SK-MEL-5 (cell line): ENCODE results near the gene KIFC1. TPM values are rescaled to one million over a fixed set of nuclear protein-coding genes. Genes with fewer than 3 reads are reported as not detected.

Experiments
- DNase-seq: peaks from one replicate; pipeline ENCODE4 v3.0.0-alpha.2; 2016; ENCODE audit warnings: low read depth, low spot score
- in situ Hi-C: cut with HindIII; loops from 2 replicates; pipeline ENCODE4 v1.10.0; 2016; ENCODE audit warnings: low sequenced_read_pairs, high pct_unique_total_duplicates, low pct_unique_long_range_greater_than_20kb
- total RNA-seq: library from RNA; depleted of rRNA; stranded (reverse); fragments of >200 nt; shearing (Covaris generic); gene quantifications from 2 replicates; pipeline ENCODE4 v1.2.3, GENCODE V29; 2014

KIFC1 gene
- total RNA-seq, 1 experiment from 2014 or later, result 23.9 TPM

DNA sequence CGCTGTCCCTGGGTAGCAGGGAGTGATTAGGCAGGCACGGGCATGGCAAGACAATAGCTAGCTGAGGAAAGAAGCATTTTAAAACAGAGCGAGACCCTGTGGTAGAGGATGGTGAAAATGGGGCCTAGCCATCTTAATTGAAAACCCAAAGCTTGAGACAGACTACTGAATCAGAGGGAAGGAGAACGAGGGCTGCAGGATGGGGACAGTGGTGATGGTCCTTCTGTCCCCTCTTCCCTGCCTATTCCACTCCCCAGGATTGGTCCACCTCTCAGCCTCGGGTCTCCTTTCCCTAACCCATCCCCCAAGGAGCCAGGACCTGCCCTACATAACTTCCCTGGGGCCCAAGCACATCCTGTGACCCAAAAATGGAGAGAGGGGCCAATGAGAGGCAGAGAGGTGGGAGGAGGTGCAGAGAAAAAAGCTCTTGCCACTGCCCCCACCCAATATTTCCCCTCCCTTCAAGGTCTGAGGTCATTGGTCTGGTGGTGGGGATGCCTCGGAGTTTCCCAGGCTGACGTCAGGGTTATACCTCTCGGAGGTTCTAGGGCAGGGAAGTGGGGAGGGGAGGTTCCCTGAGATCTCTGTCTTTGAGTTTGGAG lies 27.2 kb downstream of the KIFC1 start:
- no peak for DNase-seq
- in situ Hi-C loops, result no loop called here

DNA sequence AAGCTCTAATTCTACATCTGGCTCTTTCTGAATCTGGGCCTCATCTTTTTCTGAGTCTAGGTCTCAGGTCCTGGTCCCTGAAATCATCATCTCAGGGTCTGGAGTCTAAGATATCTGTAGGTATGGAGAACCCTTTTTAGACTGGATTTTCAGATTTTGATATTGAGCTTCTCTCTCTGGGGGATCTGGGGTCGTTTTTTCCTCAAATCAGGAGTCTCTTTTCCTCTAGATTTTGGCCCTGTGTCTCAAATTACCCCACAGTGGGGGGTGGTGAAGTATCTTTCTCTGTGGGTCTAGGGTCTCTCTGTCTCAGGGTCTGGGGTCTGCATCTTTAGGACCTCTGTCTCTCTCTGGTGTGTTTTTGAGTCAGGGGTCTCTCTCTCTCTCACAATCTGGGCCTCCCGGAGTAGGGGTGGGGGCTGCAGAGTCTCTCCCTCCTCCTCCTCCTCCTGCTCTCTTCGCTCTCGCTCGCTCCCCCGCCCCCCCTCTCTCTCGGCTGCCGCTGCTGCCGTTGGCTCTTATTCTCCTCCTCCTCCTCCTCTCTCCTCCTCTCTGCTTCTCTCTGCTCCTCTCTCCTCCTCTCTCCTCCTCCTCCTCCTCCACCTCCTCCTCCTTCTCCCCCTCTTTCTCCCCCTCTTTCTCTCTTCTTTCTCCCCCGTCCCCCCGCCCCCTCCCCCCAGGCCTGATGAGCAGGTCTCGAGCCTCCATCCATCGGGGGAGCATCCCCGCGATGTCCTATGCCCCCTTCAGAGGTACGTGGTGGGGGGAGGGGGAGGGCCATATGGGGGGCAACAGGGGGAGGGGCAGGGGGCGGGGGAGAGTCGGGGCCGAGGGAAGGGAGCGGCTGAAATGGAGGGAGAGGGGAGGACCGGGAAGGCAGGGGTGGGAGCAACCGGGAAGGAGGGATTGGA lies 28.2 kb downstream of the KIFC1 start, which contains the start of gene SYNGAP1:
Gene SYNGAP1 (plus strand): TSS at position 486 of the 911 bp plus-strand sequence. CDS start 200 bp downstream, at position 686.
- in situ Hi-C loops, result no loop called here
- no peak for DNase-seq

DNA sequence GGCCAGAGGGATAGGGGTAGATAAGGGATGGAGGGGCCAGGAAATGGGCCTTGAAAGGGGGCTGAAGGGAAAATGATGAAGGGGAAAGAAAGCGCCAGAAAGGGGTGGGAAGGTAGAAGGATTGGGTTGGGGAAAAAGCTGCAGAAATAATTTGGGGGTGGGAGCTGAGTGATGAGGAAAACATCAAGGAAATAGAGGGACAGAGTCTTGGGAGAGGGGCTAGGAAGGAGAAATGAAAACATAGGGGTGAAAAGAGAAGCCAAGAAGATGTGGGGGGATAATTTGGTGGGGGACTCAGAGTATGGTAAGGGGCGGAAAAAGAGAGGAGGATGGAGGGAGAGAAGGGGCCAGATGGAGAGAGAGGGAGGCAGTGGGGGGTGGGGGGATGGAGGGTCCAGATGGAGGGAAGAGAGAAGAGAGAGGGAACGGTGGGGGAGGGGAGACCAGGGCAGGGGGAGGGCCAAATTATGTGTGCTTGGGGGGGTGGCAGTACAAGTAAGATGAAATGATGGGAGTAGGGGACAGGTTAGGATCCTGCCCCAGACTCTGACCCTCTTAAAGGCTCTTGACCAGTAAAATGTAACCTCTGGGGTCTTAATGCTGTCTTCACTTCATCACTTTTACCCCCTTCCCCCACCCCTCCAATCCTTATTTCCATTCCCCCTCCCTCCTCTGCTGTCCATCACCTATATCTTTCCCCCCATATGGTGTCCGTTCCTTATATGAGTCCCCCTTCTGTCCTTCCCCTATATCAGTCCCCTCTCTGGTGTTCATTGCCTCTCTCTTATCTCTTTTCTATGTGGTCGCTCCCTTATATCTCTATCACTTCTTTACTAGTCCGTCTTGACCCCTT lies 29.1 kb downstream of the KIFC1 start:
- in situ Hi-C loops, result no loop called here

DNA sequence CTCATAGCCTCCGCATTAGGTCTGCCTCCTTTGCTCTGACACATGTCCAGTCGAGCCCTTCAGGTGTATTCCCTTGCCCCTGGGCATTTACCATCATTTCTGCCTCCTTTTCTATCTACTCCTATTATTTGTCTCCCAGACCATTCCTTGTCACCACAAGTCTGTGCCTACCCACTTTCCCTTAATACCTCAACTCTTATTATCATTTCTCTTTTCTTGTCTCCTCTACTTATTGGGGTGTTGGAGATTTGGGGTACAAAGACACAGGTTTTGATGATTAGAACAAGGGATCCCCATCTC lies 29.7 kb downstream of the KIFC1 start:
- in situ Hi-C loops, result no loop called here
- no peak for DNase-seq

More for the DNA sequence above, 29.1 kb downstream of the KIFC1 start:
- no peak for DNase-seq

DNA sequence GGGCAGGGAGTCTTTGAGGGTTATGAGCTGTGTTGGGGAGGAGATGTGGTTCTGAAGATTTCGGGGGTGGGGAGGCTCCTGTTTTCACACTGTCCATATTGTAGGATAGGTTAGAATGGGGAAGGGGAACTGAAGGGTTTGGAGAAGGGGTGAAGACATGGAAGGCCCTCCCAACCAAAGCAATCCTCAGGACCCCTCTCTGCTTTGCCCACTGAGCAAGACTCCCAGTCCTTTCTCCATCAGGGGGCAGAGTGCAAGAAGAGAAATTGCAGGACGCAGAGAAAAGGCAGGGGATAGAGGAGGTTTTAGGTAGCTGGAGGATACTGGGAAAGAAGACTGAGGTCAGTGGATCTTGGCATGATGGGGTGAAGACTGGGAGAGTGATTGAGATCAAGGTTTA lies 32.2 kb downstream of the KIFC1 start:
- in situ Hi-C loops, result no loop called here
- DNase-seq, result no peak

DNA sequence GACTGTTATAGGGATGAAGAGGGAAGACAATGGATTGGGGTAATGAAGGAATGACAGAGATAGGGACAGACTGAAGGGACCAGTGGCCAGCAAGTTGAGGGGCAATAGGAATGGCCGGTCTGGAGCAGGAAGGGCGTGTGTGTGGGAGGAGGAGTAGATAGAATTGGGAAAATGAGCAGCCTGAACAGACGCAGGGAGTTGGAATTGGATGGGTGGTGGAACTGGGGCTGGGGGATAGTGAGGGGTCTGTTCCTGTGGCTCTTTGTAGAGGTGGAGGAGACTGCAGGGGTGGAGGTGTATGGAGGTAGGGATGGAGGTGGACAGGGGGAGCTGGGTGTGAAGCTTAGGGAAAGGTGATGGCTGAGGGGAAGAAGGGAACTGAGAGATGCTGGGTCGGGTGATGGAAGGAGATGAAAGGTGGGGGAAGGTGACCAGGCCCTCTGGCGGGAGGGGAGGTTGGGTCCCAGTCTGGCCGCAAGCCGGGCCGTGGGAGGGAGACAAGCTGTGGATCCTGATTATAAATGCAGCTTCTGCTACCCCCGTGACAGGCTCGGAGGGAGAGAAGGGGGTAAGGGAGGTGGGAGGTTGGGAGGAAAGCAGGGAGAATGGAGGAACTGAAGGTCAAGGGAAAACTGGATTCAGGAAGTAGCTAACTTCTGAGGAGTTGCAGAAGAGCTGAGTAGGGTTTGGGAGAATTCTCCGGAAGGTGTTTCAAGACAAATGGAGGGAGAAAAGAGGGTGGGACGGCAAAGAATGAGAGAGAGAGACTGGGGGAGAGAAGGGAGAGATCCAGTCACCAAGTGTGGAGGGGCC lies 33.4 kb downstream of the KIFC1 start:
- in situ Hi-C loops, result no loop called here

DNA sequence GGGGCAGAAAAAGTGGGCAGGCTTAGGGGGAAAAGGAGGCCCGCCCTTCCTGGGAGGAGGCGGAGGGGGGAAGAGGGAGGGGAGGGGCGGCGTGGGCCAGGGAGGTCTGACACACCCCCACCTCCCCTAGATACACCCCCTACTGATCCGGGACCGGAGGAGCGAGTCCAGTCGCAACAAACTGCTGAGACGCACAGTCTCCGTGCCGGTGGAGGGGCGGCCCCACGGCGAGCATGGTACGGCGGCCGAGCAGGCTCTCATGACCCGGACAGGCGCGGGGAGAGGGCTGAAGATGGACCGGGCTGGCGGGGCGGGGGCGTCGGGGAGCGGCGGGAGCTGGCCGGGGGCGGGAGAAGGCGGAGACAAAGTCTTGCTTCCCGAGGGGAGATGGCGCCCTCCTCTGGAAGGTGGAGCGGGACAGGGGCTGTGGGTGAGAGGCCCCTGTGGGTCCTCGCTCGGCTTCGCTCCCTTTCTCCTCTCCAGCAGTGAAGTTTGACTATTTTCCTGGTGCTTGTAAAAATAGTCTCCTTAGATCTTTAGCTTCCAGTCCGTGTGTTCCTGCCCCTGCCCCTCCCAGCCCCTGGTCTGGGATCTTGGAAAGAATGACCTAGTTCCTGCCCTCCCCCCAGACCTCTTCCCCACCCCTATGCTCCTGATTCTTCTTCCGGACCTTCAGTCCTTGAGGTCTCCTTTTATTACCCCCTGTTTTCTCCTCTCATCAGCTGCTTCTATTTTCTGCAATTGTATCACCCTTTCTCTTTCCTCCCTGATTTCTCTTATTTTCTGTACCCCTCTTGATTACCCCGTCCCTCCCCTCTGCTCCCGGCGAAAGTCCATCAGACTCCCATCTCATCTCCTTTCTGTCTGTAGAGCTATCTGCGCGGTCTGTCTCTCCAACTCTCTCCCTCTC lies 34.3 kb downstream of the KIFC1 start:
- peak; percentile 88 for DNase-seq
- in situ Hi-C loops, result no loop called here

More for the DNA sequence above, 33.4 kb downstream of the KIFC1 start:
- no peak for DNase-seq

DNA sequence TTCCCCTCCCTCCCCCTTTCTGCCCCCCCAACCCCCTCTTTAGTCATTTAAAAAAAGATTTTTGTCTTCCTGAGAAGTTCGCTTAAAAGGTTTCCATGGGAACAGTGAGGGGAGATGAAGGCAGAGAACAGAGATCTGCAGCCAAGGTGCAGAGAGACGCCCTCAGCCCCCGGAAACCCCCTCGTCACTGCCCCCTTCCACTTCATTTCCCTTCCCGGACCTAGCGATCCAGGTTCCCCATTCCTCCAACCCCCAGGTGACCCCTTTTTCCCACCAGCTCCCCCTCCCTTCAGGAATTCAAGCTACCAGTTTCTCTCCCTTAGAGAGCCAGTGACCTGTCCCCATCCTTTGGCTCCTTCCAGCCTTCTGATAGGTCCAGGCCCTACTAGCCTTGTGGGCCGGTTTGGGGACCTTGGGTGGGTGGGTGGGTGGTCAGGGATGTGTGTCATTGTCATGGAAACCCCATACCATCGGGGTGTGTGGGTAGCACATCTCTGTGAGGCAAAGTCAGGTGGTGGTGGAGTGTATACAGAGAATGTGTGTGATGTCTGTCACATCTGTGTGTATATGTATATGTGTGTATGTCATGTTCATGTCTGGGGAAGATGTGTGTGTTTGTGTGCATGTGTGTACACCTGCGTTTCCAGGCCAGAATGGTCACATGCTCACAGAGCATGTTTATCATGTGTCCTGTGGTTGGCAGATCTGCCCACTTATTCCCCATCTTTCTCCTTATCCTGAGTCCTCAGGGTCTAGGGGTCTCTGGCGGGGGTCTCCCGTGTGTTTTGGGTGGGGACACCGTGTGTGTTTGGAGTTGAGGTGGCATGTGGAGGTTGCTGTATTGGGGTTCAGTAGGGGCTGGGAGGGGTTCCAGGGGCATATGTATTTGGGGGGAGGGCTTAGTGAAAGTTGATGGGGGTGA lies 35.2 kb downstream of the KIFC1 start:
- DNase-seq, result no peak
- in situ Hi-C loops, result no loop called here

DNA sequence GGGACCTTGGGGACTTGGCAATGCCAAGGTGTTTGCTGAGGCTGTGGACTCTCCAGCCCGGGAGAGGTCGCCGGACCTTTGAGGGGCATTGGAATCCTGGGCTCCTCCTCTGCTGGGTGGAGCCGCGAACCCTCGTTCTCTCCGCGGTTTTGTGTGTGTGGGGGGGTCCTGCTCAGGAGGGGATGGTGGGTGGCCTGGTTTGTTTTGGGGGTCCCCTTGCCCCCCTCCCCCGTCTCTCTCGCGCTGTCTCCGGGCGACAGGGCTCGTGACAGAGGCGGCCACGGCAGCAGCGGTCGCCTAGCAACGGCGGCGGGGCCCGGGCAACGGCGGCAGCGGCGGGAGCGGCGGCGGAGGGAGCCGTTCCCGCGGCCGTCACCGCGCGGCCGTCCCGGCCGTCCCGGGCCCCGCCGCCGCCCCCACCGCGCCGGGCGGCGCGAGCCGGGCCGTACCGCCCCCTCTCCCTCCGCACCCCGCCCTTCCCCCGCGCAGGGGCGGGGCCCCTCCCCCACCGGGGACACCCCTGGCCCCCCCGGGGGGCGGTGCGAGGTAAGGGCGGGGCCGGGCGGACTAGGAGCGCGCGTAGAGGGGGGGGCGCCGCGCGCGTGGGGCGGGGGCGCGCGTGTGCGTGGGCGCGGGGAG lies 36.1 kb downstream of the KIFC1 start:
- no peak for DNase-seq
- in situ Hi-C loops, result no loop called here

DNA sequence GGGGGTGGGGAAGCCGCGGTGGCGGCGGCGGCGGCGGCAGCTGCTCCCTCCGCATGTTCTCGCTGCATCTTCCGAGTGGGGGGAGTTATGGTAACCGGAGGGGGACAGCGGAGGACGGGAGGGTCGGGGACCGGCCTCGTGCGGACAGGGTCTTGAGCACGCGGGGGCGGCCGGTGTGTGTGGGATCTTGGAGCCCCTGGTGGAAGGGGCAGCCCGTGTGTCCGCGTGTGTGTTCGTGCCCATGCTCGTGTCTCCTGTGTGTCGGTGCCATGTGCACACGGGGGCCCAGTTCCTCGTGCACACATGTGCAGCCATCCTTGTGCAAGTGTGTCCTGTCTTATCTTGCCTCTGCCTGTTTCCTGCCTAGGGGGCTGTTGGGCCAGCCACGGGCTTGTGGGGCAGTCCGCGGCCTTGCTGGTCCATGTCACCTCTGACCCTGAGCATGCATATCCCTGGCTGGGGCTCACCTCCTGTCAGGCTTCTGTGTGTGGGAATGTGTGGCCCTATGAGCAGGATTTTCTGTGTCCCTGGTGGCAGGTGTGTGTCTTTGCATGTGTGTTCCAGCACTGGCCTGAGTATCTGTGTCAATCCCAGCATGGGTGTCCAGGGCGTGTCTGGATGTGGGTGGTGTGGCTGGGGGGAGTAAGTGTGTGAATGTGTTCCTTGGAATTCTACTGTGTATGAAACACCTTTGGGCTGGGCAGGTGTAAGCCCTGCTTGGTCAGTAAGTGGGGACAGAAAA lies 36.8 kb downstream of the KIFC1 start:
- in situ Hi-C loops, result no loop called here
- DNase-seq, result peak; percentile 46

DNA sequence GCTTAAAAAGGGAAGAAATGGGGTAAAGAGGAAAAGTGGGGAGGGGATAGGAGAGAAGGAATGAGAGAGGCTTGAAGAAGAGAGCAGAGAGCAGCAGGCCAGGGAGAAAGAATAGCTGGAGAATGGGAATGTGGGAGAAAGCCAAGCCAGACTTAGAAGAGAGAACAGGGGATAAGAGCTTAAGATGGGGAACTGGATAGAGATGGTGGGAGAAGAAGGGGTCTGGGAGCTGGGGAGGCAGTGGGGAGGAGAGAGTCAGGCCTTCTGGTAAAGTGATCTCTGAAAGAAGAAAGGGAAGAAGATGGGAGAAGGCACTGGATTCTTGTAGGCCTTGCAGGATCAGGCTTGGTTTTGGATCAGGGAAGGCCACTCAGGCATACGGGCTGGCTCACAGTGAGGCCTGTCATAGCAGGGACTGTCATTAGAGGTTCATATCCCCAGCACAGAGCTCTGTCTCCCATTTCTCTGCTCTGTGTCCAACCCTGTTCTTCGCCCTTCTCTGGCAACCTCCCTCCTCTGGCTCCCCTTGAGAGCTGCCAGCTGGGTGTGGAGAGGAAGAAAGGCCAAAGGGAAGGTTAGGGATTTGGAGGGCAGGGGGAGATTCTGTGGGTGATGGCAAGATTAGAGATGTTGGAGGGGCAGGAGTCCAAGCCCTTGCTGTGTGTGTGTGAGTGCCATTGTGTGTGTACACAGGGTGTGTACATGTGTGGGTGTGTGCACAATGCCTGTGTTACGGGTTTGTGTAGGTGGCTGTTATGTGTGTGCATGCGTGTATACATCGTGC lies 37.5 kb downstream of the KIFC1 start:
- DNase-seq, result no peak
- in situ Hi-C loops, result no loop called here

DNA sequence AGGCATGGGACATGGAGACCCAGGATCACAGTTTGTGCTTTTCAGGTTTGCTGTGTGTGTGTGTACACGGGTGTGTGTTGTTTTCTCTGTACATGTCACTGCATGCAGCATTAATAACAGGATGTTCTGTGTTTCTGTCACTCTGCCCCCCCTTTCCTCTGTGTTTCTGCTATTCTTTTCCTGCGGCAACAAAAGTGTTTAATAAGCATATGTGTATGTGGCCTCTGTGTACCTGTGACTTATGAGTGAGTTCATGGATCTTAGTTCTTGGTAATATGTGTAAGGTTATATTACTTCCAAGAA lies 38.1 kb downstream of the KIFC1 start:
- in situ Hi-C loops, result no loop called here
- no peak for DNase-seq

DNA sequence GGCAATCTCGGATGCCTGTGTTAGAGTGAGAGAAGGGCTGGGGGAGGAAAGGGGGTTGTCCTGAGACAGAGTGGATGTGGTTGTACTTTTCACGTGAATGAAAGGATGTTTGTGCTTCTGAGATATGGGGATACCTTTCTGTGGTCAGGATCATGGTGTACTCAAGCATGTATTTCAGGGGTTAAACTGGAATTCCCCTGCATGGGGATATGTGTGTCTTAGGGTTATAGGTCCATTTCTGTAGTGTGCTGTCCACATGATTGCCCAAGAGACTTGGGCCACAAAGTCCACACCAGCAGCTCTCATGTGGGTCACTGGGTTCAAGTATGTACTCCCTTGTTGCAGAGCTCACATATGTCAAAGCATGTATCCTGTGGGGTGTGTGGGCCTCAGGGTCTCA lies 38.7 kb downstream of the KIFC1 start:
- no peak for DNase-seq
- in situ Hi-C loops, result no loop called here
